ENCODE data around the gene LMF1.

LMF1 gene

GRCh38 chr16:938752-939151, 32.0 kb downstream of the LMF1 start:
- no peak for DNase-seq (ENCODE audit: low read depth, low spot score)
- Histone ChIP-seq H3K27me3 (ENCODE audit: insufficient read depth, insufficient read length) (no peaks in the 10 kb centered on the region), H3K36me3 (ENCODE audit: insufficient read depth, insufficient read length, low read length) (peaks cover 4% of the 10 kb centered on the region), H3K4me1 (ENCODE audit: insufficient read depth, insufficient read length) (no peaks in the 10 kb centered on the region), H3K4me3 (ENCODE audit: insufficient read length, low read depth) (no peak overlapping the region), H3K9me3 (ENCODE audit: insufficient read depth, low read length) (peaks cover 21% of the 10 kb centered on the region), H3K9ac (ENCODE audit: insufficient read length, low read depth) (no peak overlapping the region)
- TF ChIP-seq ZNF274 (IDR thresholded peaks at IDR 0.05; ENCODE audit: low read depth, low read length), result no peak
- TF ChIP-seq SUZ12 (IDR thresholded peaks at IDR 0.05; ENCODE audit: extremely low read depth, insufficient read depth, insufficient read length), result no peak
- TF ChIP-seq YY1 (IDR thresholded peaks at IDR 0.05; ENCODE audit: insufficient read depth, insufficient read length), result no peak

- H3K4me1 ChIP-seq (ENCODE audit: insufficient read depth, insufficient read length), result peaks cover 3% of the 10 kb centered on the region
- H3K9me3 ChIP-seq (ENCODE audit: insufficient read depth, low read length), result peaks cover 21% of the 10 kb centered on the region
- H3K4me3 ChIP-seq (ENCODE audit: insufficient read length, low read depth), result no peak overlapping the region
- no peak for DNase-seq (ENCODE audit: low read depth, low spot score)
- peaks cover 9% of the 10 kb centered on the region for H3K36me3 ChIP-seq (ENCODE audit: insufficient read depth, insufficient read length, low read length)
- TF ChIP-seq SUZ12 (IDR thresholded peaks at IDR 0.05; ENCODE audit: extremely low read depth, insufficient read depth, insufficient read length) (no peak), YY1 (IDR thresholded peaks at IDR 0.05; ENCODE audit: insufficient read depth, insufficient read length) (no peak), ZNF274 (IDR thresholded peaks at IDR 0.05; ENCODE audit: low read depth, low read length) (no peak)
- H3K27me3 ChIP-seq (ENCODE audit: insufficient read depth, insufficient read length), result no peaks in the 10 kb centered on the region
- no peak overlapping the region for H3K9ac ChIP-seq (ENCODE audit: insufficient read length, low read depth)
These were observed 32.6 kb downstream of the LMF1 start for GRCh38 chr16:938136-938535.

- no peak for DNase-seq (ENCODE audit: low read depth, low spot score)
- Histone ChIP-seq H3K9ac (ENCODE audit: insufficient read length, low read depth) (no peak overlapping the region), H3K9me3 (ENCODE audit: insufficient read depth, low read length) (peaks cover 20% of the 10 kb centered on the region), H3K36me3 (ENCODE audit: insufficient read depth, insufficient read length, low read length) (peaks cover 9% of the 10 kb centered on the region), H3K4me3 (ENCODE audit: insufficient read length, low read depth) (no peak overlapping the region), H3K27me3 (ENCODE audit: insufficient read depth, insufficient read length) (no peaks in the 10 kb centered on the region), H3K4me1 (ENCODE audit: insufficient read depth, insufficient read length) (peaks cover 3% of the 10 kb centered on the region)
- TF ChIP-seq ZNF274 (IDR thresholded peaks at IDR 0.05; ENCODE audit: low read depth, low read length) (no peak), SUZ12 (IDR thresholded peaks at IDR 0.05; ENCODE audit: extremely low read depth, insufficient read depth, insufficient read length) (no peak), YY1 (IDR thresholded peaks at IDR 0.05; ENCODE audit: insufficient read depth, insufficient read length) (no peak)
These were observed 33.1 kb downstream of the LMF1 start for GRCh38 chr16:937723-938122.

- no peak overlapping the region for H3K4me3 ChIP-seq (ENCODE audit: insufficient read length, low read depth)
- H3K27me3 ChIP-seq (ENCODE audit: insufficient read depth, insufficient read length), result no peaks in the 10 kb centered on the region
- no peak for DNase-seq (ENCODE audit: low read depth, low spot score)
- H3K4me1 ChIP-seq (ENCODE audit: insufficient read depth, insufficient read length), result peaks cover 3% of the 10 kb centered on the region
- H3K9ac ChIP-seq (ENCODE audit: insufficient read length, low read depth), result no peak overlapping the region
- peaks cover 9% of the 10 kb centered on the region for H3K36me3 ChIP-seq (ENCODE audit: insufficient read depth, insufficient read length, low read length)
- TF ChIP-seq YY1 (IDR thresholded peaks at IDR 0.05; ENCODE audit: insufficient read depth, insufficient read length), result no peak
- TF ChIP-seq ZNF274 (IDR thresholded peaks at IDR 0.05; ENCODE audit: low read depth, low read length), result no peak
- no peak for TF ChIP-seq SUZ12 (IDR thresholded peaks at IDR 0.05; ENCODE audit: extremely low read depth, insufficient read depth, insufficient read length)
- H3K9me3 ChIP-seq (ENCODE audit: insufficient read depth, low read length), result peaks cover 16% of the 10 kb centered on the region
These were observed 33.5 kb downstream of the LMF1 start for GRCh38 chr16:937311-937710.

- DNase-seq (ENCODE audit: low read depth, low spot score), result no peak
- peaks cover 10% of the 10 kb centered on the region for H3K4me1 ChIP-seq (ENCODE audit: insufficient read depth, insufficient read length)
- TF ChIP-seq ZNF274 (IDR thresholded peaks at IDR 0.05; ENCODE audit: low read depth, low read length) (no peak), YY1 (IDR thresholded peaks at IDR 0.05; ENCODE audit: insufficient read depth, insufficient read length) (no peak), SUZ12 (IDR thresholded peaks at IDR 0.05; ENCODE audit: extremely low read depth, insufficient read depth, insufficient read length) (no peak)
- no peaks in the 10 kb centered on the region for H3K9me3 ChIP-seq (ENCODE audit: insufficient read depth, low read length)
- H3K27me3 ChIP-seq (ENCODE audit: insufficient read depth, insufficient read length), result no peaks in the 10 kb centered on the region
- no peak overlapping the region for H3K9ac ChIP-seq (ENCODE audit: insufficient read length, low read depth)
- peaks cover 6% of the 10 kb centered on the region for H3K36me3 ChIP-seq (ENCODE audit: insufficient read depth, insufficient read length, low read length)
- no peak overlapping the region for H3K4me3 ChIP-seq (ENCODE audit: insufficient read length, low read depth)
These were observed 35.1 kb downstream of the LMF1 start for GRCh38 chr16:935684-936083.

GRCh38 chr16:934178-934577, 36.6 kb downstream of the LMF1 start:
- no peak for DNase-seq (ENCODE audit: low read depth, low spot score)
- no peak for TF ChIP-seq ZNF274 (IDR thresholded peaks at IDR 0.05; ENCODE audit: low read depth, low read length)
- no peak for TF ChIP-seq SUZ12 (IDR thresholded peaks at IDR 0.05; ENCODE audit: extremely low read depth, insufficient read depth, insufficient read length)
- no peak for TF ChIP-seq YY1 (IDR thresholded peaks at IDR 0.05; ENCODE audit: insufficient read depth, insufficient read length)
- Histone ChIP-seq H3K36me3 (ENCODE audit: insufficient read depth, insufficient read length, low read length) (peaks cover 6% of the 10 kb centered on the region), H3K9me3 (ENCODE audit: insufficient read depth, low read length) (no peaks in the 10 kb centered on the region), H3K9ac (ENCODE audit: insufficient read length, low read depth) (no peak overlapping the region), H3K4me3 (ENCODE audit: insufficient read length, low read depth) (no peak overlapping the region), H3K27me3 (ENCODE audit: insufficient read depth, insufficient read length) (no peaks in the 10 kb centered on the region), H3K4me1 (ENCODE audit: insufficient read depth, insufficient read length) (peaks cover 21% of the 10 kb centered on the region)

- H3K27me3 ChIP-seq (ENCODE audit: insufficient read depth, insufficient read length), result no peaks in the 10 kb centered on the region
- no peaks in the 10 kb centered on the region for H3K9me3 ChIP-seq (ENCODE audit: insufficient read depth, low read length)
- H3K36me3 ChIP-seq (ENCODE audit: insufficient read depth, insufficient read length, low read length), result peaks cover 6% of the 10 kb centered on the region
- no peak overlapping the region for H3K9ac ChIP-seq (ENCODE audit: insufficient read length, low read depth)
- peaks cover 22% of the 10 kb centered on the region for H3K4me1 ChIP-seq (ENCODE audit: insufficient read depth, insufficient read length)
- TF ChIP-seq ZNF274 (IDR thresholded peaks at IDR 0.05; ENCODE audit: low read depth, low read length), result no peak
- TF ChIP-seq YY1 (IDR thresholded peaks at IDR 0.05; ENCODE audit: insufficient read depth, insufficient read length), result no peak
- no peak for TF ChIP-seq SUZ12 (IDR thresholded peaks at IDR 0.05; ENCODE audit: extremely low read depth, insufficient read depth, insufficient read length)
- no peak for DNase-seq (ENCODE audit: low read depth, low spot score)
- H3K4me3 ChIP-seq (ENCODE audit: insufficient read length, low read depth), result no peak overlapping the region
These were observed 37.2 kb downstream of the LMF1 start for GRCh38 chr16:933581-933980.
